HTR-8/SVneo (cell line): ENCODE results near the gene HSD17B2.
A peak's percentile ranks its signal among the peaks of the same experiment; 100 is the strongest.
"Not testable (repeated sequence)": the region's sequence is repeated elsewhere in the genome, so short reads cannot be mapped to it uniquely, and the experiment has no call there.

ENCODE experiments used
- DNase-seq: peaks from one replicate; pipeline ENCODE4 v3.0.0; 2011; ENCODE audit warnings: low spot score, mixed read lengths; ENCODE audit not compliant: insufficient read length
- FAIRE-seq: peaks from 2 replicates; lab custom pipeline; 2011; peaks lifted over from hg19 to GRCh38; lab: Jason Lieb, UNC

The HSD17B2 gene, protein sequence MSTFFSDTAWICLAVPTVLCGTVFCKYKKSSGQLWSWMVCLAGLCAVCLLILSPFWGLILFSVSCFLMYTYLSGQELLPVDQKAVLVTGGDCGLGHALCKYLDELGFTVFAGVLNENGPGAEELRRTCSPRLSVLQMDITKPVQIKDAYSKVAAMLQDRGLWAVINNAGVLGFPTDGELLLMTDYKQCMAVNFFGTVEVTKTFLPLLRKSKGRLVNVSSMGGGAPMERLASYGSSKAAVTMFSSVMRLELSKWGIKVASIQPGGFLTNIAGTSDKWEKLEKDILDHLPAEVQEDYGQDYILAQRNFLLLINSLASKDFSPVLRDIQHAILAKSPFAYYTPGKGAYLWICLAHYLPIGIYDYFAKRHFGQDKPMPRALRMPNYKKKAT

DNA sequence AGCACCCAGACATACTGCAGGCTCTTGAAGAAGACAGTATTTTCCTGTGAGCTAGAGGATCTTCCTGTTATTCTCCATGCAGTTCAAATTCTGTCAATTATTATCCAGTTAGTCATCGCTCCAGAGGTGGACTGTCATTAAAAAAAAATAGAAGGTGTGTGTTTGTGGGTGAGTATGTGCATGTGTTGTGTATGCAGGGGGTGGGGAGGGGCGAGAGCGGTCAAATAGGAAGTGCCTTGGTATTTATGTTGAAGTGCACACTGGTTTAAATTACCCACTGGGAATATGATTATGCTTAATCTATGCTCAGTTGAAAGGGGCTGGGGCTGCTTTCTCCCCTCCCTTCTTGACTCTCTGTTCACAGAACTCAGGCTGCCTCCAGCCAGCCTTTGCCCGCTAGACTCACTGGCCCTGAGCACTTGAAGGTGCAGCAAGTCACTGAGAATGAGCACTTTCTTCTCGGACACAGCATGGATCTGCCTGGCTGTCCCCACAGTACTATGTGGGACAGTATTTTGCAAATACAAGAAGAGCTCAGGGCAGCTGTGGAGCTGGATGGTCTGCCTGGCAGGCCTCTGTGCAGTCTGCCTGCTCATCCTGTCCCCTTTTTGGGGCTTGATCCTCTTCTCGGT is at the start of gene HSD17B2:
HSD17B2 (plus strand) TSS at position 273 of the 632 bp plus-strand sequence; CDS start at position 445, 172 bp downstream.
- no peak for FAIRE-seq

DNA sequence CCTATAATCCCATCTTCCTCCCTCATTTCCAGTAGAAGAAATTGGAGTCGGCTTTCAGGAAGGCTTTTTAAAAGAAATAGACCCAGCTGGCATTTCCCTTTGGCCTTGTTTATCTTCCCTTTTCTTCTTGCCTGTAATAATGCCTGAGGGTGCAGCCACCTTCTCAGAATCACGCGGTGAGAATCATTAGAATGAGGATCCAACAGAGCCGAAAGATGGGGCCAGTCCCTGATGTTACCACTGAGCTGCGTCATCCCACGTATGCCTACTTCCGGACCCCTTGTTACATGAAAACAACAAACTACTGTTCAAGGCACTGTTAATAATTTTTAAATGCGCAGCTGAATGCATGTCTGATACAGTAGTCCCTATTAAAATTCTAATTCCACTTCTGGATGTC is 47.9 kb upstream of the HSD17B2 start:
- FAIRE-seq: no peak
- DNase-seq: no peak

More for the DNA sequence above, at the start of gene HSD17B2:
- DNase-seq: no peak

DNA sequence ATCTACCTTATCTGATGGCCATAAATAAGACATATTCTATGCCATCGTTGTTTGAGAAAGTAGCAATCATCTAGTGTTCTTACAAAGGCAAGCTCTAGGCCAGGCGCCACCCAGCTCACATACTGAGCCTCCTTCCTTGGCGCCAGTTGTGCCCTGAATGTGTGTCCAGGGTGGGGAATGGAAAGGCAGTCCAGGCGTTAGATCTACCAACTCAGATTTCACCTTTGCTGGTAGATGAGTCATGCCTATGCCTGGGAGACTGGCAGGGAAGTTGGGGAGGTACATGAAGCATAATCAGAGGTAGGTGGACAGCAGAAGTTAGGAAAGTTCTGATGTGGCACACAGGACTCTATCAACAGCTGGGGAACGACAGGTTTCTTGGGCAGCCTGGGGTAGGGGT is 47.3 kb upstream of the HSD17B2 start:
- FAIRE-seq (no peak), DNase-seq (no peak)

DNA sequence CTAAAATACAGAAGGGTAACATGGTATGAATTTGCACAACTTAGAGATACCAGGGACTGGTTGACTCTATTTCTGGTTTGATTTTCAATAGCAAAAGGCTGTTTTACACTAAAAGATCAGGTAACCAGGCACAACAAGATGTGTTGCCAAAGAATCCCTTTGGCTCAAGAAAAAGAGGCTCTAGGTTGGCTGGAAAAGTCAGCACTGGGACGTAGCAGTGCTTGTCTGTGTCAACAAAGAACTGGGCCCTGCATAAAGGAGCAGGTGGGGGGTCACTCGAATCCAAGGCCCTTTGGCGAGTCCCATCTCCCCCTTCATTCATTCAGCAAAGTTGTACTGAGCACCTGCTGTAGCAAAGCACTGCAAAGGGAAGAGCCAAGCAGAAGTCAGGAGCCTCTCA is 42.2 kb upstream of the HSD17B2 start:
- no peak for FAIRE-seq

DNA sequence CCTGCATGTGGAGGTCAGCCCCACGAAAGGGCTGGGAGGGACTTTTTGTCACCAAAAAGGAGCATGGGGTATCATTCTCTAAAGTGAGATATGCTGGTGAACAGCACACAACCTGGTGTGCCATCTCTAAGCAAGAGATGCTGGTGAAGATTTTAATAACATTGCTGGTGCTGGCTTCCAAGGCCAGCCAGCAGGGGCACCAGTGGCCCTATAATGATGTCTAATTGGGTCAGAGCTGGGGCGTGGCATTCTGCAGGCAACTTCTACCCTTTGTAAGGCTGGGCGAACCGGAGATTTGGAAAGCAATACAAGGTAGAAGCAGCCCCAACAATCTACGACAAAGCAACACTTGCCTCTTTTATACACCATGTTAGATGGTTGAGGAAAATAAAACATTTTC is 40.6 kb upstream of the HSD17B2 start:
- no peak for FAIRE-seq
- no peak for DNase-seq

More for the DNA sequence above, 42.2 kb upstream of the HSD17B2 start:
- DNase-seq: no peak

DNA sequence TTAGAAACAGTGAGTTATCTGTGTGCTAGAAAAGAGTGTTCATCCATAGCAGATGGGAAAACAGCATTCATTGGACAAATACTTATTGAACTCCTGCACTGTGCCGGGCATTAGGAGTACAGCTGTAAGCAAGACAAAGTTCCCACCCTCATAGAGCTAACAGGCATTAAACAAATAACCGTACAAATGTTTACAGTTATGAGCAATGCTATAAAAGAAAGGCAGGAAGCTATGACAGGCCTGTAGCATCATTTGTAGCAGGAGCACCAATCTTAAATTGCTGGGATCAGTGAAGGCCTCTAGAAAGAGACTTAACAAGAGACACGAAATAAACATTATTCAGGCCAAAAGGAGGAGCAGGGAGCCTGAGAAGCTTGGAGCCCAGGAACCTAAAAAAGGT is 39.4 kb upstream of the HSD17B2 start:
- FAIRE-seq: no peak
- DNase-seq: no peak

DNA sequence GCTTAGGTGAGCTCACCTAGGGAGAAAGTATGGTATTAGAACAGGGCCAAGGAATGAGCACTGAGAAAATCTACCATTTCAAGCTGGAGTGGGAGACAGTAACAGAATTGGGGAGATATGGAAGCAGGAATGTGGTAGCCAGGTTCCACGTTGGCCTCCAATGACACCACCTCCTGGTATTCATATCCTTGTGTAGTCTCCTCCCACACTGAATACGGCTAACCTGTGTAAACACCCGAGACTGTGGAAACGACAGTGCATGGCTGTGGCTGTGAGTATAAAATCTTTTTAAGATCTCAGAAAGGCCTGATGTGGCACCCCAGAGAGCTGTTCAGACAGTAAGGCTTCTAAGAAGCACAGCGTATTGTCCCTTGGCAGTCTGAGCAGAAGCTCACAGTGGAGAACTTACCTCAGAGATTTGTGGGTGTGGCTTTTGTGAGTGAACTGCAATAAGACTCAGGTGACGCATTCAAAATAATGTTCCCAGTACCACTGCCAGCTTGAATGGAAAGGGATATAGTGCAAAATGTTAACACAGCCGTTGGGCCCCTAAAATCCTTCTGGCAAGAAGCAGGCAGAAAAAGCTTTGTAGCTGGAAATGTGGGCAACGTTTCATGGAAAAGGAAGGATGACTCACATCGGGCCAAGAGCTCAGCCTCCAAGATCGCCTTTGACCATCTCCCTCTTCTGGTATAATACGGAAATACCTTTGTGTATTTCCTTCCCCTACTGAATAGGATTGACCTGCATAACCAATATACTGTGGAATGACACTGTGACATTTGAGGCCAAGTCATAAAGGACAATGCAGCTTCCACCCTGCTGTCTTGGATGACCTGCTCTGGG is 38.2 kb upstream of the HSD17B2 start:
- peak; percentile 53 for DNase-seq
- FAIRE-seq: peak; percentile 84

DNA sequence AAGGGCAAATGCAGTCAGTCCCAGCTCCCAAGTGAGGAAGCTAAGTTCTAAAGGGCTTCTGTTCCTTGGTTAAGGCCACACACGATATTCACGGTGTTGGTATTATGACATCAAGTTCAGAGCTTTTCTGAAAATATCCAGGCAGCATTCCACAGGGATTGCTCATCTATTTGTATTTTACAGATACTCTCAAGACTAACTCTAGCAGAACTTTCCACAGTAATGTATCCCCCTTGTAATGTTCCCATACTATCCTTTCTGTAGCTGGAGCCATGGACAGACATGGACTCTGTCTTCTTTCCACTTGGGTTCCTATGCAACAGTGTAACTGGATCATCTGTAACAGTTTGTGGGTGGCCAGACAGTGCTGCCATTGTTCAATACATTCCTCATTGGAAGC is 37.3 kb upstream of the HSD17B2 start:
- peak; percentile 65 for DNase-seq
- FAIRE-seq: peak; percentile 89

DNA sequence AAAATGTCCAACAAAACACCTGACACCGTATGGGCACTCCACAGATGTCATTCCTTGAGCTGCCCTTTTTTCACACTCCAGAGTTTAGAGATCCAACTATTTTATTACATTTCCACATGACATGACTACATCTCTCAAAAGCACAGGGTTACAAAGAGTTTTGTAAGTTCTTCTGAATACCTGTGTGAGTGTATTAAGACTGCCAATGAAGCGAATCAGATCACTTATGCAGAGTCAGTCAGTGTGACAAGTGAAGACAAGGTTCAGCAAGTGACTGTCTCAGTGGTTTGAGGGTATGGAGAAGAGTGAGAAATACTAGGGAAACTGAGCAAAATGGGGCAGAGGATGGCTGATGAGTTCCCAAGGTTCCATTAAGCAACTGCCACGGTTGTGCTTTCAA is 32.2 kb upstream of the HSD17B2 start:
- DNase-seq: no peak
- FAIRE-seq: no peak

DNA sequence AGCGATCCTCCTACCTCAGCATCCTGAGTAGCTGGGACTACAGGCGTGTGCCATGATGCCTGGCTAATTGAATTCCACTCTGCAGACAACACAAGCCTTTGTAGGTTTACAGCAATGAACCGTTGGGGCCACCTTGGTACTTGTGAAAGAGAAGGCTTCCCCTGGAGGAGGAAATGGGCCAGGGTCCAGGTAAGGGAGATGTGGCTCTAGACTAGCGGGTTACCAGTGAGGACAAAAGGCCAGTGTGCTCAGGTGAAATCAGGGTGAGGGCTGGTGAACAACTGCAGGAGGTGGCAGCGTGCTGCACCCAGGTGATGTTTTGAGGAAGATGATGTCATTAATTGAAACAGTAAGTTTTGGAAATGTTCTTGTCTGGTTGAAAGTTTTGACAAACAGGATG is 30.5 kb upstream of the HSD17B2 start:
- DNase-seq (no peak), FAIRE-seq (peak; percentile 28)

DNA sequence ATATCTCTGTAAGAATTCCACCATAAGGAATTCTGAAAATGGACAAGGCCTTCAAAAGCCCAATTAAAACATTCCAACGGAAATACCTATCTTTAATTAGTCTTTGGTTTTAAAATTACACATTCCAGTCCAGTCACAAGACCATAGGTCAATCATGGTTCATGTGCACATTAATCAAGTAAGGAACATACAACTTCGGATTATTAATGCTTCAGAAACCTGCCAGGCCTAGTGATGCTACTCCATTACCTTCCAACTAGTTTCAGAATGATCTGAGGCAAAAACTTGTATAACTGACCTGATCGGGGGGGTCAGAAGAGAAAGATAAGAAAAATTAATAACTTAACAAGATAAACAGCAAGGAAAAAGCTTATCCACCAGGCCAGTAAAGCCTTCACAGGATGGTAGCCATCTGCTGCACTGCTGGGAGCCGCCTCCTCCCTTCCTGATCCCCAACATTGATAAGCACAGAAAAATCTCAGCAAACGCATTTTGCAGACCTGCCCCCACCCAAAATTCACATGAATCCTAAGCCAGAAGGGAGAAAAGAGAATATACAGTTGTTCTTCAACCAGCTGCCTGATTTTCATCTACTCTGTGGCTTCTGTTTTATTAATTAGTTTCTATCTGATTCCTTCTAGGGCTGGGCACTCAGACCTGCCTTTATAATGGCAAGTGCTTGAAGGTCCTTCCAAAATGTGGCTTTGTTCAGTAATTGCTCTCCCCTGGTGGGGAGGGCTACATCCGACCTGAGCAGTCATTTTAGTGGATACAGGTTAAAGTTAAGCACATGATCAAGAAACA is 29.8 kb upstream of the HSD17B2 start:
- DNase-seq (no peak), FAIRE-seq (no peak)

DNA sequence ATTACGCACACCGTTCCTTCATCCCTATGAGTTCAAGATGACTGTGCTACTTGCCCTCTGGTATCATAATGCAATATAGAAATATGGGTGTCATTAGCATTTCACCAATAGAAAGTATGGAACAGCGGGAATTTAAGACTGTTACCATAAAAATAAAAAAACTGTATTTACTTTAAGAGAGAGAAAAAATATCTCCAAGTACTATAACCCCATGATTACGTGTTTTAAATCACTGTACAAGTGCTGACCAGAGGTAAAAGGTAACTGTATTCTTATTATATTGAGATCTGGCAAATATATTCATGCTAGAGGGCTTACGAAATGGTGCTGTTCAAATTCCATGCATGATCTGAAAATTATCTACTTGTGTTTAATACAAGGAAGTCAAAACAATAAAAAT is 29.0 kb upstream of the HSD17B2 start:
- DNase-seq (no peak), FAIRE-seq (no peak)

DNA sequence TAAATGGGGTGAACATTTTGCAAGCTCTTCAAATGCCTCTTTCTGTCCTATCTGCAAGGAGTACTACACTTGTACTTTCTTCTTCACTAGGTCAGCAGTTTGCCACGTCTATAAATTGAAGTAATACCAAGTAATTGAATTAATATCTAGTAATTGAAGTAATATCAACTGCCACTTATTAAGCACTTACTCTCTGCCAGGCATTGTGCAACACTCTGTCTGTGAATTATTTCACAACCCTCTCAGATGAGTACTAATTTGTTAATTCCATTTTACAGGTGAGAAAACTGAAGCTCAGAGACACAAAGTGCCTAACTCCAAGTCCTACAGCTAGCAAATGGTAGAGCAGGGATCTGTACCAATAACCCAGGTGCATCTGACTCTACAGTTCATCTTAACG is 27.9 kb upstream of the HSD17B2 start:
- FAIRE-seq: no peak
- no peak for DNase-seq

DNA sequence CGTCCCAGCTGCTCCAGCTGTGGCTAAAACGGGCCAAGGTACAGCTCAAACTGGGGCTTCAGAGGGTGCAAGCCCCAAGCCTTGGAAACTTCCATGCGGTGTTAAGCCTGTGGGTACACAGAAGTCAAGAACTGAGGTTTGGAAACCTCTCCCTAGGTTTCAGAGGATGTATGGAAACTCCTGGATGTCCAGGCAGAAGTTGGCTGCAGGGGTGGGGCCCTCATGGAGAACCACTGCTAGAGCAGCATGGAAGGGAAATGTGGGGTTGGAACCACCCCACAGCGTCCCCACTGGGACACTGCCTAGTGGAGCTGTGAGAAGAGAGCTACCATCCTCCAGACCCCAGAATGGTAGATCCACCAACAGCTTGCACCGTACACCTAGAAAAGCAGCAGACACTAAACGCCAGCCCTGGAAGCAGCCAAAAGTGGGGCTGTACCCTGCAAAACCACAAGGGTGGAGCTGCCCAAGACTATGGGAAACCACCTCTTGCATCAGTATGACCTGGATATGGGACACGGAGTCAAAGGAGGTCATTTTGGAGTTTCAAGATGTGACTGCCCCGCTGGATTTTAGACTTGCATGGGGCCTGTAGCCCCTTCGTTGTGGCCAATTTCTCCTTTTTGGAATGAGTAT is 26.0 kb upstream of the HSD17B2 start:
- no peak for FAIRE-seq
- no peak for DNase-seq

DNA sequence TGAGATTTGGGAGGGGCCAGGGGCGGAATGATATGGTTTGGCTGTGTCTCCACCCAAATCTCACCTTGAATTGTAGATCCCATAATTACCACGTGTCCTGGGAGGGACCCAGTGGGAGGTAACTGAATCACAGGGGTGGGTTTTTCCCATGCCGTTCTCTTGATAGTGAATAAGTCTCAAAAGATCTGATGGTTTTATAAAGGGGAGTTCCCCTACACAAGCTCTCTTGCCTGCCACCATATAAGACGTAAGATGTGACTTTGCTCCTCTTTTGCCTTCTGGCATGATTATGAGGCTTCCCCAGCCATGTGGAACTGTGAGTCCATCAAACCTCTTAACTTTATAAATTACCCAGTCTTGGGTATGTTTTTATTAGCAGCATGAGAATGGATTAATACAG is 25.3 kb upstream of the HSD17B2 start:
- not testable (repeated sequence) for DNase-seq, FAIRE-seq

DNA sequence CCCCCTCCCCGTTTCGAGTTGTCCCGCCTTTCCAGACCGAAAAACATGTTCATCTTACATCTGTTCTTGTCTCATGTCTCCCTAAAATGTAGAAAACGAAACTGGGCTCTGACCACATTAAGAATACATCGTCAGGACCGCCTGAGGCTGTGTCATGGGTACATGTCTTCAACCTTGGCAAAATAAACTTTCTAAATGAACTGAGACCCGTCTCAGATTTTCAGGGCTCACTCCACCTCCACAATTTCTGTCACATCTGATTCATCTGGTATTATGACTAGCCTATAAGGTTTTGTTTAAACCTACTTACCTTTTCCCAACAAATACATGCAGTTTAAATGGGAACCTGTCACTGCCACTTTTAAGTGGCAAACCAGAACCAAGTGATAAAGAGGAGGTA is 24.4 kb upstream of the HSD17B2 start:
- DNase-seq (no peak), FAIRE-seq (no peak)

DNA sequence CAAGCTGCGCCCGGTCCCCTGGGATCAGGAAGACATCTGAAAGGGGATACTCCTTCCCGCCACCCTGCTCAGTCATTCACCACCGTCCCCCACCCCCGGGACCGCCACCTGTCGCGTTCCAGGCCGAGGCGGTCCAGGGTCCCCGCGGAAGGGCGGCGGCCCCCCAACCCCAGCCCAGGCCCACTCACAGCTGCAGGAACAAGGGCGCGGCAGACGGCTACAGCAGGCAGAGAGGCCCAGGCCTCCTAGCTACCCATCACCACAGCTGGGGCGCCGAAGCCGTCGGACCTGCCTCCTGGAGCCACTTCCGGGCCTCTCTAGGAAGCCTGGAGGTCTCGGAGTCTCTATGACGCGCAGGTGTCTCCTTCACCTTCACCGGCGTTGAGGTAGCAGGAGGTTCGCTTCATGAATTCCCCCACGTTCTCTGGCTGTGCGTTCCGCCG is 23.8 kb upstream of the HSD17B2 start, which contains the start of gene SDR42E1:
SDR42E1 (minus strand) TSS at position 272 of the 443 bp plus-strand sequence. CDS start 10,612 bp downstream, outside the sequence.
- DNase-seq: no peak

DNA sequence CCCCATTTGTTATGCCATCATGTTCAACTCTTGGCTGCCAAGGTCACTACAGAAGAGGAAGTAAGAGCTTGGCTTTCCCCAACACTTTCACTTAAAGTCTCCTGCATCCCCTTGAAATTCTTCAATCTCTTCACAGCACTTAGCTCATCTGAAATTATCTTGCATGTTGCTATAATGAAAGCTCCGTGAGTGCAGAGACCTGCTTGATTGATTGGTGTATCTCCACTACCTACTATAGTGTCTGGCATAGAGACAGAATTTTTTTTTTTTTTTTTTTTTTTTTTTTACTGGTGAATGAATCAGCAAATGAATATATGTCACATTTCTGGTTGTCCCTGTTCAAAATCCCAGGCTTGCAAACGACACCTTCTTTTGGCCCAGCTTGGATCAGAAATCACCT is 21.9 kb upstream of the HSD17B2 start:
- no peak for DNase-seq
- no peak for FAIRE-seq

More for the DNA sequence above, 23.8 kb upstream of the HSD17B2 start, which contains the start of gene SDR42E1:
- FAIRE-seq: no peak

DNA sequence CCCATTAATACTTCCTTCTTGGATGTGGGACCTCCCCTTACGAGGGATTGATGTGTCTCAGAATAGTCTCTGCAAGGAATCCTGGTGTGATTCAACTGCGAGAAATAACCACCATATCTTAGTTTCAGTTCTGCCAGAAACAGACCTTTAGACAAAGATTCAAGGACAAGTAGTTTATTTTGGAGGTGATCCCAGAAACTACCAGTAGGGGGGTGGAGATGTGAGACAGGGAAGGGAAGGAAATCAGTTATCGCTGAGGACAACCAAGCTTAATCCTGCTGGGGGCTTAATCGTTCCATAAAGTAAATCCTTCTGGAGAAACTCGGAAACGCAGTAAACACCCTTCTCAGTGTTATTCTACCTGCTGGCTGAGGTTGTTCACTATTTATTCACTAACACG is 18.8 kb upstream of the HSD17B2 start:
- no peak for FAIRE-seq
- DNase-seq: no peak
